HG03565 (cell line): ENCODE results near the gene COMMD3.

ENCODE experiments used
- ATAC-seq: cut with Tn5 transposase; IDR thresholded peaks from one replicate; pipeline ENCODE4 v1.9.1; 2021; ENCODE audit warnings: mild to moderate bottlenecking, moderate library complexity; ENCODE audit not compliant: unreplicated experiment

COMMD3 gene

DNA sequence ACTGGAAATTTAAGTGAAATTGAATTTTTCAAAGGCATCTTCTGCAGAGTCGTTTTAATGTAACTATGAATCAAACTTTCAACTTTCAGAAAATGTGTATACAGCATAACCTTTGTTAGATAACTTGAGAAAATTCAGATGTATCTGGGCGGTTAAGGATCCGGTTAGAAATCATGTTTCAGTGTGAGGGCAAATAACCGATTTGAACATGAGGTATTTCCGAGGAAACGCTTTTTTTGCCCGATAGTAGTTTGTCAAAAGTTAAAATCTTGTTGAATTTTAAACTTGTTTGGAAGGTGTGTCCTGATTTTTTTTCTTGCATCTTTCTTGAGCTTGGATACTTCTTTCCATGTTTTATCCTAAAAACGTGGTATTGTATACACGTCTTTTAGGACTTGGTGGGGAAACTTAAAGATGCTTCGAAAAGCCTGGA, 3.4 kb downstream of the COMMD3 start:
- ATAC-seq, result no peak

DNA sequence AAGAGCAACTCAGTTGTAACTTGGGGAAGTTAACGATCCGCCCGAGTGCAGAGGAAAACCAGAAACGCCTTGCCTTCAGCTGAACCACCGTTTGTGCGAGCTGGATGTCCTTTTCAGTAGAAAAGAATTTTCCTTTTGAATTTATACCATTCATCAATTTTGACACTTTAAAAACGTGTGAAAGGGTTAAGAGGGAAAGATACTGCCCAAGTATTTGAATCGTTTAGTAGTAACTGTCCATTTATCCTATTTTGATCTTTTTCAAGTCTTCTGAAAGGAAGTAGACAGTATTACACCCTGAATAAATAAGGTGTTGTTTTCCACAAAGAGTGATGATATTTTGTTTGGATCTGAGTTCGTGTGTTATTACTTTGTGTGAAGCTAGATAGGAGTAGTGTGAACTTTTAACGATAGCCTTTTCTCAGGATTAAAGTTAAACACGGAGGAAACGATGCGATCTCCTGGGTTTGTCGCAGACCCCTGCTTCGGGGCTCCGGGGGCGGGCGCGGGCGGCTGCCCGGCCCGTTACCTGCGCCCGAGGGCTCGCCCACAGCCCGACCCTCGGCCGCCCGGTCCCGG, 3.9 kb downstream of the COMMD3 start:
- ATAC-seq, result no peak

- no peak for ATAC-seq
These were observed 4.5 kb downstream of the COMMD3 start, which contains the start of gene BMI1 for GRCh38 chr10:22320591-22321155. TSS of gene BMI1 (plus strand) at chr10:22321099. CDS start at chr10:22326450, 5,351 bp downstream.

DNA sequence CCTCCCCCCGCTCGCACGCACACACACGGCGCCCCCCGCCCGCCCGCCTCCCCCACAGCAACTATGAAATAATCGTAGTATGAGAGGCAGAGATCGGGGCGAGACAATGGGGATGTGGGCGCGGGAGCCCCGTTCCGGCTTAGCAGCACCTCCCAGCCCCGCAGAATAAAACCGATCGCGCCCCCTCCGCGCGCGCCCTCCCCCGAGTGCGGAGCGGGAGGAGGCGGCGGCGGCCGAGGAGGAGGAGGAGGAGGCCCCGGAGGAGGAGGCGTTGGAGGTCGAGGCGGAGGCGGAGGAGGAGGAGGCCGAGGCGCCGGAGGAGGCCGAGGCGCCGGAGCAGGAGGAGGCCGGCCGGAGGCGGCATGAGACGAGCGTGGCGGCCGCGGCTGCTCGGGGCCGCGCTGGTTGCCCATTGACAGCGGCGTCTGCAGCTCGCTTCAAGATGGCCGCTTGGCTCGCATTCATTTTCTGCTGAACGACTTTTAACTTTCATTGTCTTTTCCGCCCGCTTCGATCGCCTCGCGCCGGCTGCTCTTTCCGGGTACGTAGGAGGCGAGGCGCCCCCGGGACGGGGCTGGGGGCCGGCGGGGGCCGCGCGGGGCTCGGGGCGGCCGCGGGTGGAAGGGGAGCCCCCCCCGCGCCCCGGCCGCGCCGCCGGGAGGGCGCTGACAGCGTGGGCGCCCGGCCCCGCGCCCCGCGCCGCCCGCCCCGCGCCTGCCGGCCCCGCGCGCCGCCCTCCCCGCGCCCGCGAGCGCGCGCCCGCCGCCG, 5.2 kb downstream of the COMMD3 start:
- ATAC-seq, result no peak

GRCh38 chr10:22321924-22322640, 5.9 kb downstream of the COMMD3 start:
- ATAC-seq, result no peak

DNA sequence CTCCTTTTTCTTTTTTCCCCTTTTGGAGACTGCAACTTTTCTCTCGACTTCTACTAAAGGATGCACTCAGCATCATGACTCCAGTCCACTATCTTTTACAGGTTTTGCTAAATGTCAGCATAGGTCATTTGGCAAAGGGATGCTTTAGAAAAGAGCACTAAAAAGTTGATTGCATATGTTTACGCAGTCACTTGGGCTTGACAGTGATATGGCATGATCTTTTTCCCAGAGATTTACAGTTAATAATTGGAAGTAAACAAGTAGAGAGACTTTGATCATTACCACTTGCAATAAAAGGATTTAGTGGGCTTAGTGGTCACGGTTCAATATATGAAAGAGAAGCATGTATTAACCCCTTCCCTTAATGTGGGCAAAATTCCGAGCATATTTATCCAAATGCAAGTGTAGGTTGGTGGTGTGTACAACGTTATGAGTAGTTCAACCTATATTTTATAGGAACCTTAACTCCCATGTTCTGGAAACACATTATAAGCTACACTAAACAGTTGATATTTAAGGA, 6.5 kb downstream of the COMMD3 start:
- ATAC-seq, result no peak

DNA sequence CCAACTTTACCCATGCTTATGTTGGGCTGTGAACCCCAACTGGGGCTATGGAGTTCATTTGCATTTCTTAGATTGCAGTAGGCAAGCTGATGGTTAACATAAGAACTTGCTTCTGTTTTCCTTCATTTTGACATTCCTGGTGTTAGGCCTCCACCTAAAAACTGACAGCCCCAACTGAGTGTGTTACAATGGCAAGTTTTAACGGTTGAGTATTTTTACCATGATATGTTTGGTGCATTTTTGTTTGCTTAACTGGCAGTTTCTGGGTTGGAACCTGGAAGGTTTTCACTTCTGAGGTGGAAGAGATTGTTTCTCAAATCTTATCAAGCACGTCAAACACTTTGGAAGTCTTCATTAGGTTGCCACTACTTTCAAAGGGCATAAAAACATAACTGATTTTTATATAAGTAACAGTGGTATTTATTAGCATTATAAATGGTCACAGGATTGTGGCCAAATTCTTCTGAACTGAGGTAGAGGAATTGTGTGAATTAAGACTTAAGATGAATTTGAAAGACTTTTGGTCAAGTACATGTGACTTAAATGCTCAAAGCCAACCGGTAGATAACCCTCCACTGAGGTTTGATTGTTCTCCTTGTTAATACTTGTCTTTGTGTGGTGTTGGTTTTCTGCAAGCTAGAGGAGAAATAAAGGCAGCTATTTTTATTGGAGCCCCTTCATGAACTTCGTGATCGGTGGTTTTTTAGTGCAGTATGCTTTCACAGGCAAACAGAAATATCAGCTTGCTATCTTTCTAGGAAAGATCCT, 7.5 kb downstream of the COMMD3 start:
- no peak for ATAC-seq

DNA sequence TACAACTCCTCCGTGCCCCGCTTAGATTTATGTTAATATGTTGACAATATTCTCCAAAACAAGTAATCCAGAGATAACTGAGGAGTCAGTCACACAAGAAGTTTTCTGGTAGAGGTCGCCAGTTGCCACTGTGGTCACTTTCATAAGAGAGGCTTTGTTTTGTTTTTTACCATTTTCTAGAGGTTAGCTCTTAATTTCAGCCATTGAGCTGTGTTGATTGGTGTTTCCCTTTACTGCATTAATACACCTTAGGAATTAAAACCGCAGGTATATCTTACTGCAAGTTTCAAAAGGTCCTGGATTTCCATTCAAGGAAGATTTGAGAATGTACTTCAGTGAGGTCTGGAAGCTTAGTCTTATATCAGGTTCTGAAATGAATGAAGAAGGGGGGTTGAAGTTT, 8.2 kb downstream of the COMMD3 start:
- no peak for ATAC-seq

GRCh38 chr10:22324893-22325271, 8.7 kb downstream of the COMMD3 start:
- no peak for ATAC-seq

DNA sequence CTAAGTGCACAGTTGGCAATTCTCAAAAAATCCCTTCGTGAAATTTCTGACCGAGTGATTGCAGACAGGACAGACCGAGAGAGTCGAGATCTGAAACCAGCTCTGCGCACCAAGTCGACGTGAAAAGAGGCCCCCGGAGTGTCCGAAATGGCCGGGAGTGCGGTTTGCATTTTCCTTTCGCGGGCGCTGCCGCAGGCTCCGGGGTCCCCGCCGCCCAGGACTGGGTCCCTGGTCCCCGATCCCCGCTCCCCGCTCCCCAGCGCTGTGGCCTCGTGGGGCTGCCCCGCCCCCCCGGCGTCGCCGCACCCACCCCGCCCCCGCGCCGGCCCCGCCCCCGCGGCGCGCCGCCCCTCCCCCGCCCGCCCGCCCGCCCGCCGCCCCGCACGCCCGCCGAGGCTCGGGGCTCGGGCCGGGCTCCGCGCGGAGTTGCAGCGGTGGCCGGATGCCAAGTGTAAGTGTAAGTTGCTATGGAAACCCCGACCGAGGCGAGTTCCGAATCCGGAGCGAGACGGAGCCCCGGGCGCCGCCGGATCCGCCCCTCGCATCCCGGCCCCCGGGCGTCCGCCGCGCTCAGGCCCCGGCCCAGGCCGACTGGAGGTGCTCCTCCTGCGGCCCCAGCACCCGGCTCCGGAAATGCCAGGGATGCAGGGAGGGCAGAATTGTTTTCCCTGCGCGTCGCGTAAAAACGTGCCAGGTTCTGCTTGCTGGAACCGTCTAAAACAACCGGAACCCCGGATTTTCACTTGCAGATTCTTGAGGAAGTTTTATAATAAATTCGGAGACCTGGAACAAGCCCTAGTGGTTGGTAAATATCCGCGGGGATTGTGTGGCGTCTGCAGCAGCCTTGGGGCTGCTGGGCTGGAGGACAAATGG, 9.3 kb downstream of the COMMD3 start:
- ATAC-seq, result peak; percentile 53

- no peak for ATAC-seq
These were observed 10.0 kb downstream of the COMMD3 start for GRCh38 chr10:22326145-22326702.

- no peak for ATAC-seq
These were observed 13.0 kb downstream of the COMMD3 start for GRCh38 chr10:22329150-22329549.

- ATAC-seq, result no peak
These were observed 16.0 kb downstream of the COMMD3 start for GRCh38 chr10:22332116-22332692.

GRCh38 chr10:22333167-22333974, 17.2 kb downstream of the COMMD3 start:
- no peak for ATAC-seq

DNA sequence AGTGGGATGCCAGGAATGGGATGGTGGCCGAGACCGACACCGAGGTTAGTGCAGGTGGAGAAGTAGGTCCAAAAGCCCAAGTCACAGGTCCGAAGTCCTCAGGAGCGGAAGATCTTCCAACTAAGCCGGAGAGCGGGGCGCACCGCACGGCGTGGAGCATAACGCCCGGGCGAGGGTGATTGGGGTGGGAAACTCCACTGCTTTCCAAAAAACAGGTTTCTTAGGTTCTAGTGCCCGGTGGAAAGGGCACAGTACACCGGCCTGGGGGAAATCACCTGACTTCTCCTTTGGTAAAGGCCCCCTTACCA, 17.7 kb downstream of the COMMD3 start:
- ATAC-seq, result no peak

DNA sequence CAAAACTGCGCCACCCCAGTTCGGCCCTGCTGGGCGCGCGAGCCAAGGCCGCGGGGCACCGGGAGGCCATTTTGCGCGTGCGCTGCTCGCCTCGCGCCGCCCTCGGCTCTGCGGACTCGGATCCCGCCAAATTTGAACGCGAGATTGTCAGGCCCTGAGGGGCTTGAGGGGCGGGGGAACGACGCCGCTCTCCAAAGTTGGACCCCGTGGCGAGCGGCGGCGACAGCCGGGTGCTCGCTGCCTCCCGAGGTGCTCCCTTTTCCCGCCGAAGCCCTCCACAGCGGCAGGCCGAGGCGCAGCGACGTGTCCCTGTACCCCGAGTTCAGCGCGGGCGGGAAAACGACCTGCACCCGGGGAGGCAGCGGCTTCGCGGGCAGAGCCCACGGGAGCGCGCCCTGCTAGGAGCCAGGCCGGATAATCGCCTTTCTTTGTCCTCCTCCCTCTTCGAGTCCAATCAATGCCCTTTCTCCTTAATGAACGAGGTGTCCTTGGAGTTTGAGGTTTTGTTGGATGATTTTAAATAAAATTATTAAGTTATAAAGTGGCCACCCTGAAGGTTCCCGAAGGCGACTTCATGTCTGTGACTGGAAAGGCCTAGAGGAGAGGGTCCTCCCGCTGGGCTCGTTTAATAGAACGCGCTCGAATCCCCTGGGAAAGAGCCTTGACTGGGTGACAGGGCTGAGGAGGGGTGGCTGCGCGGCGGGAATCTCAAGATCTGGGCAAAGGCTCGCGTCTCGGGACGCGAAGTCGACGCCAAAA, 18.4 kb downstream of the COMMD3 start:
- no peak for ATAC-seq

DNA sequence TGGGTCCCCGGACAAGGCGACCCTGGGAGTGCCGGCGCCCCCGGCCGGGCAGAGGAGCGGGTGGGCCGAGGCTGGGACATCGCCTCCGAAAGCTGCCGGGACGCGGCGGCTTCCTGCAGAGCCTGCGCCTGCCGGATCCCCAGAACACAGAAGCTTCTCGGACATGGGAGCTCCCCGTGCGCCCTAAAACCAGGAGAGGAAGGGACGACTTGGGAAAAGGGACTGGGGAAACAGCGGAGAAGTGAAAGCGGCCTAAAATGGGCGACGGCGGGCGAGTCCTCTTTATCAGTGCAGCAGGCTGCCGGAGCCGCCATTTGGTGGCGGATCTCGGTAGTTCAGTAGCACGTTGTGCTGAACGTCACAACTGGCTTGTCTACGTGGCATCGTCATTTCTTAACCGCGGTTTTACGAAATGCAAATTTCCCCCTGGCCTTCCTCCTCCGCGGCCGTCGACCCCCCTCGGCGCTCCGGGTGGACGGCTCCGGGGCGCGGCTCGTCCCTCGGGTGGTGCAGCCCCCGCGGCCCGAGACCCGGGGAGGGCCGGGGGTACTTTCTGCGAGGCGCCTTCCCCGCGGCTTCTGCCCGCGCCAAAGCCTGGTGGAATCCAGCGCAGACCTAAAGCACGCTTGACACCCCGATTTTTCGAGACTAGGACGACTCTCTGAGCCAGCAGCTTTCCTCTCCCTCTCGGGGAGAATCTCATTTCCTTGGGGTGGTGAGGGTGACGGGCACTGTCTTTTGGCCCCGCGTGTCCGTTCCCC, 19.2 kb downstream of the COMMD3 start:
- peak; percentile 45 for ATAC-seq
